HG02870 (cell line): ENCODE results near the gene DDX49.

Experiments
- ATAC-seq: cut with Tn5 transposase; IDR thresholded peaks from one replicate; pipeline ENCODE4 v1.9.1; 2021; ENCODE audit warnings: mild to moderate bottlenecking, moderate library complexity; ENCODE audit not compliant: unreplicated experiment

DDX49 gene

GRCh38 chr19:18969931-18970659 is 50.6 kb downstream of the DDX49 start:
- ATAC-seq: no peak

GRCh38 chr19:18972301-18972811 is 52.8 kb downstream of the DDX49 start:
- ATAC-seq: no peak

GRCh38 chr19:18972851-18973250 is 53.3 kb downstream of the DDX49 start:
- ATAC-seq: no peak

GRCh38 chr19:18975011-18975410 is 55.5 kb downstream of the DDX49 start:
- ATAC-seq: no peak

GRCh38 chr19:18975869-18976268 is 56.4 kb downstream of the DDX49 start:
- no peak for ATAC-seq
